Islet of Langerhans (tissue), 1 donor: ENCODE results near the gene SBNO2.
"Not testable (repeated sequence)": the region's sequence is repeated elsewhere in the genome, so short reads cannot be mapped to it uniquely, and the experiment has no call there.

ENCODE experiments used
- FAIRE-seq: peaks from one replicate; lab custom pipeline; 2011; peaks lifted over from hg19 to GRCh38; lab: Jason Lieb, UNC

The SBNO2 gene

GRCh38 chr19:1136201-1136600 is 37.9 kb downstream of the SBNO2 start:
- no peak for FAIRE-seq

DNA sequence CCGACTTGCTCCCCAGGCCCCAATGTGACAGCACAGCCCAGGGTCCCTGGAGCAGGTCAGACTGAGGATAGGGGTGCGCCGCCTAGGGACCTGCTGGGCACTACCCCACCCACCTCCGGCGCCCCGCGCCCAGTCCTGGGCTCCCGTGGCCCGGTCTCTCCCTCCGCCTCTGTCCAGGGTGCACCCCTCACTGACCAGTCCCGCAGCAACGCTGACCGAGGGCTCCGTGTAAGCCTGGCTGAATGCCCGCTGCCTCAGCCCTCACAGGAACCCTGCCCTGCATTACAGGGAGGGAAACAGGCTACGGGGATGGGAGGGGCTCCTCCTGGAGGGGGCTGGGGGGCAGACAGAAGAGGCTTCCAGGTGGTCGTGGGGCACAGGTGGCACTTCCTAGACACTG is 38.6 kb downstream of the SBNO2 start:
- no peak for FAIRE-seq

DNA sequence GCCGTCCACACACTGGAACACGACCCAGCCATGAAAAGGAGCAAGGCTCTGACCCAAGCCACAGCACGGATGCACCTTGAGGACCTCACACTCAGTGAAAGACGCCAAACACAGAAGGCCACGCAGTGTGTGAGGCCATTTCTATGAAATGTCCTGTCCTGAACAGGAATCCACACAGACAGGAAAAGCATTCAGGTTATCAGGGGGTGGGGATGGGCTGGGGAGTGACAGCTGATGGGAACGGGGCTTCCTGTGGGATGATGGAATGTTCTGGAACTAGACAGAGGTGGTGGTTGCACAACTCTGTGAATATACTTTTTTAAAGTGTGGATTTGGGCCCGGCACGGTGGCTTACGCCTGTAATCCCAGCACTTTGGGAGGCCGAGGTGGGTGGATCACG is 39.6 kb downstream of the SBNO2 start:
- FAIRE-seq = no peak

GRCh38 chr19:1133471-1133929 is 40.6 kb downstream of the SBNO2 start:
- no peak for FAIRE-seq

DNA sequence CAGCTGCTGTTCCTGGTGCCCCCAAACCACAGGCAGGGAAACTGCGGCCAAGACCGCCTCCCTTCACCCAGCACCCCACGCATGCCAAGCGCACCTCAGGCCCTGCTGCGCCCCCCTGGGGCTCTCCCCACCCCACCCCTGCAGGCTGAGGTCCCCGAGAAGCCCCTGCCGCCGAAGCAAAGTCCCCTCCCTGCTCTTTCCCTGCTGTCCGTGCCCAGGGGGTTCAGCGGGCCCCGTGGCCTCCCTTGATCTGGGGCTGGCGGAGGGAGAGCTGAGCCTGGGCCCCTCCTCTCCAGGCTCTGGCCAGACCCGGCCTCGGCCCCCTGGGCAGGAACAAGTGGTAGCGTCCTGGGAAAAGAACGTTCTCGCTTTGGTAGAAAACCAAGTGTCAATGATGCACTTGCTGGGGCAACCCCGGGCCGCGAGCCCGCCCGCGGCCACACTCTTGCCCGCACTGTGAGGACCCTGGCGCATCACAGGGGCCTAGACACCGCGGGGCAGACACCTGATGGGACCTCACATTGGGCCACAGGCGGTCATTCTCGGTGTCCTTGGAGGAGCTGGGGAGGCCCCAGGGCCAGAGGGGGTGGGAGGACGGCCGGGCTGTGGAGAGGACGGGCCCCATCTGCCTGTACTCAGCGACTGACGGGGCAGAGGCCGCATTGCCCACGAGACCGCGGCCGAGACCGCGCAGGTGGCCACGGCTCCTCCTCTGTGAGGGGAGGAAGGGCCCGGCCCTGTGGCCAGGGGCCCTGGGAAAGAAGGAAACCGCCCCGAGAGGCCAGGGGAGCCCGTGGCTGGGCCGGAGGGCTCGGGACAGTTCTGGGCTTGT is 41.3 kb downstream of the SBNO2 start:
- no peak for FAIRE-seq

DNA sequence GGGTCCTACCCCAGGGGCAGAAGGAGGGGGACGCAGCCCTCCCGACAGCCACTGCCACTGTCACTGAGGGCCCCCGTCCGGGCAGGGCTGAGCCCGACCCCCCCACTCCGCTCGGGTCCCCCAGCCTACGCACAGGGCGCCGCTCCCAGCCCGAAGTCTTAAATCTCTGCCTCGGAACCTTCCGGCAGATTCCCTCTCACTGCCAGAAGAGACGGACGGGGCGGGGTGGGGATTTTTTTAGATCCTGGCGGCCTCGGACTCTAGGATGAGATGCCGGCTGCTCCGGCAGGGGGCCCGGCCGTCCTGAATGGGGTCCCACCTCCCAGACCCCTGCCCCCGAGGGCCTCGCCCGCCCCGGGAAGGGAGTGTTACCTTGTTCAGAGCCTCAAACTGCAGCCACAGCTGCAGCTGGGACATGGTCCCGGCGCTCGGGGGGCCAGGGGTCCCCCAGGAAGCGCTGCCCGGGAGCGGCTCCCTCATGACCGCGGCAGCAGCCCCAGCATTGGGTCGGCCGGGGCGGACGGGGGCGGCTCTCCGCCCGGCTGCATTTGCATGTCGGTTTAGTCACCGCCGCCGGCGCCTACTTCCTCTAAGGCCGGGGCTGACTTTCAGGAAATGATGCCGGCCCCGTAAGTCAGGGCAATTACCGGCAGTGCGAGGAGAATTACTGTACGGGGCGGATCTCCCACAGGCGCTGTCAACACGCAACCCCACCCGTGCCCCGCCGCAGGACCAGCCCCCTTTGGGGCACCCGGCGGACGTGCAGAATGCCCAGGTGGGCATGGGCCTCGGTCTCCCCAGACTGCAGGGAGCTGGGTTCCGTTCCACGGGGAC is 42.1 kb downstream of the SBNO2 start:
- FAIRE-seq = no peak

DNA sequence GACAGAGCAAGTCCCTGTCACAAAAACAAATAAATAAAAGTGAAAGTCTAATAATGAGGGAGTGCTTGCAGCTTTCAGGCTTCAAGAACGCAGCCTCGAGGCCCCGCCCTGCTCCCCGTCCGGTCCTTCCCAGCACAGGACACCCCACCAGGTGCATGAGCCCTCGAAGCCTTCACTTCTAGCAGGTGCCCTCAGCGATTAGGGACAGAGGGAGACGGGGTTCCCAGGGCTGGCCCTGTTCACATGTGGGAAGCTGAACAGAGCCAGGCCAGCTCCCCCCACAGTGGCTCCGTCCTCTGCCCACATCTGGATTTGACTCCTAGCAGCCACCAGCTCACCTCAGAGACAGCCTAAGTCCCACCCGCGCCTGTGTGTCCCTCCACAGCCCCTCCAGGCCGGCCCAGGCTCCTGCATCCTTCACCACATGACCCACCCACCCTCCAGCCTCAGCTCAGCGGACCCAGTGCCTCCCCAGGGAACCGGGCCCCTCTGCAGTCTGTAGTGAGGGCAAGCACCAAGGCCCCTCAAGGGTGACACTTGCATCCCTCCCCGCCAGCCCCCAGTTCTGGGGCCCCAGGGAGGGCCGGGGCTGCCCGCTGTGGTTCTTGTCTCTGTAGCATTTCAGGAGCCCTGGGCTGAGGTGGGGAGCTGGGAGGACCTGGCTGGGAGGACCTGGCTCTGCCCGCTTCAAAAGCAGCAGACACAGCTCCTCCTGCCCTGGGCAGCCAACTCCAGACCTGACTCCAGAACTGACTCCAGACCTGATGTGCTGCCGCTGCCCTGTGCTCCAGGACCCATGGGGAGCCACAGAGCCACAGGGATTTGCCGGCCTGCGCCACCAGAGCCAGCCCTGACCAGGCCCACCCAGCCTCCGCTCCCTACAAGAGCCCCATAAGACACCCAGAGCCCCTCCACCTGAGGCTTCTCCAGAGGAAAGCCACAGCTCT is 43.0 kb downstream of the SBNO2 start:
- FAIRE-seq = no peak

- FAIRE-seq = no peak
Observed at GRCh38 chr19:1129535-1129934, 44.5 kb downstream of the SBNO2 start.

DNA sequence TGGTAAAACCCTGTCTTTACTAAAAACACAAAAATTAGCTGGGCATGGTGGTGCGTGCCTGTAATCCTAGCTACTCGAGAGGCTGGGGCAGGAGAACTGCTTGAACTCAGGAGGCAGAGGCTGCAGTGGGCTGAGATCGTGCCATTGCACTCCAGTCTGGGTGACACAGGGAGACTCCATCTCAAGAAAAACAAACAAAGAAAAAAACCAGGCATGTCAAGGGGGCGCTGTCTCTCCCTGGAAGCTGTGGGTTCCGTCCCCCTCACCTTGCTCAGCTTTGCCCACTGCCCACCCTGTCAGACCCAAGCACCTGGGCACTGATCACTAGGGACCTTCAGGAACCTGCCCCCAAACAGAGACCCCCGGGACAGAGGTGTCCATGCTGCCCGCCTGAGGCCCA is 45.0 kb downstream of the SBNO2 start:
- FAIRE-seq = not testable (repeated sequence)

DNA sequence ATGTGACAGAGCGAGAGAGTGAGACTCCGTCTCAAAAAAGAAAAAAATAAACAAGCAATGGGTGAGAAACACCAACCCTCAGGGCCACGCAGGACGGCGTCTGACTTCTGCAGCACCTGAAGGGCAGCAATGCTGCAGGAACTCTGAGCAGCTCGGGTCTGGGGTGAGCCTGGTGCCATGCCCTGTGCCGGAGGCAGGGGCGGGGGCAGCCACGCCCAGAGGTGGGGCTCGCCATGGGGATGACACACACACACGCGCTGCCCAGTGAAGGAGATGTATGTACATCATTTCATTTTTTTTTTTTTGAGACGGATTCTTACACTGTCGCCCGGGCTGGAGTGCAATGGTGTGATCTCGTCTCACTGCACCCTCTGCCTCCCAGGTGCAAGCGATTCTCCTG is 46.0 kb downstream of the SBNO2 start:
- no peak for FAIRE-seq

- no peak for FAIRE-seq
Observed at GRCh38 chr19:1126984-1127760, 46.9 kb downstream of the SBNO2 start.

DNA sequence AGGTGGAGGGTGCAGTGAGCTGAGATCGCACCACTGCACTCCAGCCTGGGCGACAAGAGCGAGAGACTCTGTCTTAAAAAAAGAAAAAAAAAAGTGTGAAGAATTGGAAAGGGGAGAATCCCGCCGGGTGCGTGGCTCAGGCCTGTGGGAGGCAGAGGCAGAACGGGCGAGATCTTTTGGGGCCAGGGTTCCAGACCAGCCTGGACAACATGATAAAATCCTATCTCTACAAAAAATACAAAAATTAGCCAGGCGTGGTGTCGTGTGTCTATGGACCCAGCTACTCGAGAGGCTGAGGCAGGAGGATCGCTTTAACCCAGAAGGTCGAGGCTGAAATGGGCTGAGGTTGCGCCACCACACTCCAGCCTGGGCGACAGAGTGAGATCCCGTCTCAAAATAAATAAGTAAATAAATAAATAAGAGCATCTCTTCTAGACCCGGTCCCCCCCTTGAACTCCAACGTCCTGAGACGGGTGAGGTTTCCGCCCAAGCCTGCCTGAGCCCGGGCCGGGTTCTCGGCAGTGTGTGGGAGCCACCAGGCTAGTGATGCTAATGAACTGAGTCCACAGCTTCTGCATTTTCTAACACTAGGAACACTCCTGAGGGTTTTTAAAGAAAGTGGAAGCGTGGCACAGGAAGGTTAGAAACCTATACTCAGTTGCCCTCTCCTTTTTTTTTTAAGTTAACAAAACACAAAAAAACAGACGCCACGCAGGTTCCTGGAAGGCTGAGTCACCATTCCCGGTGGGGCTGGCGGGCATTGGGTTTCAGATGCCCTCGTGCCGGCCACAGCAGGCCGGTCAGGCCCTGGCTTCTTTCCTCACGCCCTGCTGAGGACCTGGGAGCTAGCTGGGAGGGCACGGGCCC is 48.2 kb downstream of the SBNO2 start:
- no peak for FAIRE-seq

- FAIRE-seq = no peak
Observed at GRCh38 chr19:1123885-1124677, 50.0 kb downstream of the SBNO2 start.

- no peak for FAIRE-seq
Observed at GRCh38 chr19:1123381-1123780, 50.7 kb downstream of the SBNO2 start.

DNA sequence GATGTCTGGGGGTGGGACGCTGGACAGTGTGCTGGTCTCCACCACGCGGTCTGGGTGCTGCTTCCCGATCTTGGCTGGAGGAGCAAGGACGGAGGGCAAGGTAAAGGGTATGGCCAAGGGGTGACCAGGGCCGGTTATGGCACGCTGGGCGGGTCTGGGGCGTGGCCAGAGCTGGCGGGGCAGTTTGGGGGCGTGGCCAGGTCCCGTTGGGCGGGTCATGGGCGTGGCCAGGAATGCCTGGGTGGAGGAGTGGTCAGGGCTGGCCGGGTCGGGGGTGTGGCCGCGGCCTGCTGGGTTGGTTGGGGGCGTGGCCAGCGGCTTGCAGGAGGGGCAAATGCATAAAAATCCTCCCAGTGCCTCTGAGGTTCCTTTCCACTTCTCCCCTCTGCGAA is 51.1 kb downstream of the SBNO2 start:
- FAIRE-seq = no peak

DNA sequence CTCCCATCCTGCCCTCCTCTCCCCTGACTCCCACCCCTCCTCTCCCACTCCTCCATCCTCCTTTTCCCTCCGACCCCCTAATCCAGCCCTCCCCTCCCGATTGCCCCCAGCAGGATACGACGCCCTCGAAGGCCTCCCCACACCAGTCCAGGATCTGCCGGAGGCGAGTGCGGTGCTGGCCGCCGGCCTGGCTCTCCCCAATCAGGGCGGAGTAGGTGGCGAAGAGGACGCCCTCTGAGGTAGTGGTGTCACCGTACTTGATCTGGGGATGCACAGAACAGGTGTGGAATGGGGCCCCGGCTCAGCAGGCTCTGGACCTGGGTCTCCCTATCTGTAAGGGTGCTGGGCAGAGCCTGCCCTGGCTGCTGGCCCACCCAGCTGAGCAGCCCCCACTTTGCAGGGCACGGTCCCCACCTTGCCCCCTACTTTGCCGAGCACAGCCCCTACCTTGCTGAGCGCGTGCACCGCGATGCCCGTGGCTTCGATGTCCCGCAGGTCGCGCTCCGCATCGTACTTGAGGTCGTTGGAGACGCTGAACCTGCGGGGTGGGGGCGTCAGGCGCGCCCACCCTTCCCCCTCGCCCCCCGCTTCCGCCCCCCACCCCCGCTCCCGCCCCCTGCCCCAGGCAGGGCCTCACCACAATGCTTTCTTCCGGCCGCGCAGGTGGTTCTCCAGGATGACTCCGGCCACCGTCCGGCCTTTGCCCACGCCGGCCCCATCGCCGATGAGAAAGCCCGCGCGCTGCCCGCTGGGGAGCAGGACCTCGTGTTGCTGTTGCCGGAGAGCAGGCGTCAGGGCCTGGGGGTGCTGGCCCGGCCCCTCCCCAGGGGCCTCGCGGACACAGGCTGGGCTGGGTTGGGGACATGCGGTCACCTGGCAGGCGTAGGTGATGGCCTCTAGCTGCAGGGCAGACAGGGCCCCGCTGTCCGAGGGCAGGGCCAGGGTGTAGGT is 51.8 kb downstream of the SBNO2 start:
- no peak for FAIRE-seq

- no peak for FAIRE-seq
Observed at GRCh38 chr19:1121395-1121794, 52.7 kb downstream of the SBNO2 start.

GRCh38 chr19:1119475-1120217 is 54.4 kb downstream of the SBNO2 start:
- no peak for FAIRE-seq
